ENCODE measurements around the gene GPC6. TPM values are rescaled to one million over a fixed set of nuclear protein-coding genes. Genes with fewer than 3 reads are reported as not detected.

GPC6 gene
- total and polyA plus RNA-seq, 2 donors (not counting 1 experiment from before 2014, with no cell fraction given): not detected

DNA sequence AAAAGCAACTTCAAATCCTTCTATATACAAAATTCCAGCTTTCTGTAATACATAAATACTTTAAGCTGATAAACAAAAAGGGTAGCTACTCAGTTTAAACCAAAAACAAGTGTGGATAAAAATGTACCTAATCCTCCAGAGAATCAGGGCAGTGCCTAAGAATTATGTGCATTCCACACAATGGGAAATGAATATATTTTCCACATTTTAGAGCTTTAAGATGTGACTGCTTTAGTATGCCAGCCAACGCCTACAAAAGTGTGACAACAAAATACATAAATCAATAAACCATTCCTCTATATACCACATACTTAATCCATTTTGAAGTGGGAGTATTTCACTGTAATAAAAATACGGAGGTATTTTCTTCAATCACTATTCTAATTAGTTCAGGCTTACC is 977.6 kb downstream of the GPC6 start:
- no peak overlapping the region for H3K27ac ChIP-seq (ENCODE audit: low read length in 2 of 2)
- H3K4me2 ChIP-seq (replicated peaks; ENCODE audit: low read depth, low read length, poor library complexity, severe bottlenecking): no peak overlapping the region
- no CpG with 5 or more reads among the region's 2 CpGs for WGBS (ENCODE audit: insufficient coverage)
- no peak overlapping the region for H3K27ac Mint-ChIP-seq
- intact Hi-C loops (cut with micrococcal nuclease): no loop called here
- H3K27me3 Mint-ChIP-seq: no peaks in the 10 kb centered on the region
- no peaks in the 10 kb centered on the region for H3K9me3 ChIP-seq (ENCODE audit: control extremely low read depth in 1 of 3, control insufficient read depth in 2 of 3, insufficient read depth in 1 of 3, low read length in 2 of 3)
- H3K4me3 Mint-ChIP-seq: no peak overlapping the region
- H3K79me2 ChIP-seq (ENCODE audit: control insufficient read depth, insufficient read depth, low read length): no peaks in the 10 kb centered on the region
- ATAC-seq (ENCODE audit: low read depth) (no peak), DNase-seq (no peak)
- no peak overlapping the region for H3K9ac ChIP-seq (ENCODE audit: low read length)
- TF ChIP-seq, protein P1, sequence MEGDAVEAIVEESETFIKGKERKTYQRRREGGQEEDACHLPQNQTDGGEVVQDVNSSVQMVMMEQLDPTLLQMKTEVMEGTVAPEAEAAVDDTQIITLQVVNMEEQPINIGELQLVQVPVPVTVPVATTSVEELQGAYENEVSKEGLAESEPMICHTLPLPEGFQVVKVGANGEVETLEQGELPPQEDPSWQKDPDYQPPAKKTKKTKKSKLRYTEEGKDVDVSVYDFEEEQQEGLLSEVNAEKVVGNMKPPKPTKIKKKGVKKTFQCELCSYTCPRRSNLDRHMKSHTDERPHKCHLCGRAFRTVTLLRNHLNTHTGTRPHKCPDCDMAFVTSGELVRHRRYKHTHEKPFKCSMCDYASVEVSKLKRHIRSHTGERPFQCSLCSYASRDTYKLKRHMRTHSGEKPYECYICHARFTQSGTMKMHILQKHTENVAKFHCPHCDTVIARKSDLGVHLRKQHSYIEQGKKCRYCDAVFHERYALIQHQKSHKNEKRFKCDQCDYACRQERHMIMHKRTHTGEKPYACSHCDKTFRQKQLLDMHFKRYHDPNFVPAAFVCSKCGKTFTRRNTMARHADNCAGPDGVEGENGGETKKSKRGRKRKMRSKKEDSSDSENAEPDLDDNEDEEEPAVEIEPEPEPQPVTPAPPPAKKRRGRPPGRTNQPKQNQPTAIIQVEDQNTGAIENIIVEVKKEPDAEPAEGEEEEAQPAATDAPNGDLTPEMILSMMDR (IDR thresholded peaks at IDR 0.05): no peak
- TF ChIP-seq EZH2 (IDR thresholded peaks at IDR 0.05; ENCODE audit: borderline replicate concordance, insufficient read depth, low read depth, low read length, poor library complexity, severe bottlenecking): no peak
- no peaks in the 10 kb centered on the region for H3K36me3 ChIP-seq (replicated peaks in 1 of 2; ENCODE audit: control extremely low read depth in 1 of 2, control insufficient read depth in 1 of 2, extremely low read depth in 1 of 2, insufficient read depth in 2 of 2, low read length in 1 of 2)
- POLR2A ChIA-PET: no interaction called here
- H2AFZ ChIP-seq (ENCODE audit: insufficient read depth, low read depth, low read length, poor library complexity, severe bottlenecking): no peak overlapping the region
- no peaks in the 10 kb centered on the region for H3K27me3 ChIP-seq (replicated peaks in 1 of 4; ENCODE audit: control extremely low read depth in 1 of 4, control insufficient read depth in 3 of 4, insufficient read depth in 4 of 4, low read length in 3 of 4)
- H3K9me3 Mint-ChIP-seq (ENCODE audit: insufficient read depth): no peaks in the 10 kb centered on the region
- CTCF ChIA-PET: no interaction called here
- no peaks in the 10 kb centered on the region for H4K20me1 ChIP-seq (ENCODE audit: control insufficient read depth, insufficient read depth, low read length, poor library complexity, severe bottlenecking)
- no peaks in the 10 kb centered on the region for H3K4me1 ChIP-seq (ENCODE audit: control insufficient read depth in 2 of 2, insufficient read depth in 2 of 2, low read length in 2 of 2)
- H3K4me3 ChIP-seq (ENCODE audit: control extremely low read depth in 1 of 5, extremely low read depth in 1 of 5, insufficient read depth in 1 of 5, low read depth in 2 of 5, low read length in 4 of 5): no peak overlapping the region
- H3K4me1 Mint-ChIP-seq: no peaks in the 10 kb centered on the region

DNA sequence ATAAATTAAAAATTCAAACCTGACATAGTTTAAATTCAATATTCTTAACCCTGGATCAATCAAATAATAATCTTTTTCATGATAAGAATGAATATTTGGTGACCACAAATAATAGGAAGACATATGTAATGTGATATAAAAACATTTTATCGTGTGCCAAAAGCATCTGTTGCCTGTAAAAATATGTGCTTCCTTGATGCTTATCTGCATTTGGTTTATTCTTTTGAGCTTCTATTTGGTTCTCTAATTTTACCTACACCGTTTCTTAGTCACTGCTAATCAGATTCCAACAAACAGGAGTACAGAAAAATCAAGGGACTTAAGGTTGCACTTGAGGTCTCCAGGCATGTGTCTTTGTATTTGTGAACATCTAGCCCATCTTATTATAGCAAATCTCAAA is 978.3 kb downstream of the GPC6 start:
- Mint-ChIP-seq H3K9me3 (ENCODE audit: insufficient read depth) (no peaks in the 10 kb centered on the region), H3K4me3 (no peak overlapping the region), H3K27ac (no peak overlapping the region), H3K27me3 (no peaks in the 10 kb centered on the region), H3K4me1 (no peaks in the 10 kb centered on the region)
- Histone ChIP-seq H3K4me2 (replicated peaks; ENCODE audit: low read depth, low read length, poor library complexity, severe bottlenecking) (no peak overlapping the region), H2AFZ (ENCODE audit: insufficient read depth, low read depth, low read length, poor library complexity, severe bottlenecking) (no peak overlapping the region), H3K4me3 (ENCODE audit: control extremely low read depth in 1 of 5, extremely low read depth in 1 of 5, insufficient read depth in 1 of 5, low read depth in 2 of 5, low read length in 4 of 5) (no peak overlapping the region), H3K79me2 (ENCODE audit: control insufficient read depth, insufficient read depth, low read length) (no peaks in the 10 kb centered on the region), H3K9ac (ENCODE audit: low read length) (no peak overlapping the region), H3K4me1 (ENCODE audit: control insufficient read depth in 2 of 2, insufficient read depth in 2 of 2, low read length in 2 of 2) (no peaks in the 10 kb centered on the region), H3K36me3 (replicated peaks in 1 of 2; ENCODE audit: control extremely low read depth in 1 of 2, control insufficient read depth in 1 of 2, extremely low read depth in 1 of 2, insufficient read depth in 2 of 2, low read length in 1 of 2) (no peaks in the 10 kb centered on the region), H3K27me3 (replicated peaks in 1 of 4; ENCODE audit: control extremely low read depth in 1 of 4, control insufficient read depth in 3 of 4, insufficient read depth in 4 of 4, low read length in 3 of 4) (no peaks in the 10 kb centered on the region), H4K20me1 (ENCODE audit: control insufficient read depth, insufficient read depth, low read length, poor library complexity, severe bottlenecking) (no peaks in the 10 kb centered on the region), H3K9me3 (ENCODE audit: control extremely low read depth in 1 of 3, control insufficient read depth in 2 of 3, insufficient read depth in 1 of 3, low read length in 2 of 3) (no peaks in the 10 kb centered on the region), H3K27ac (ENCODE audit: low read length in 2 of 2) (no peak overlapping the region)
- no peak for ATAC-seq (ENCODE audit: low read depth)
- ChIA-PET CTCF (no interaction called here), POLR2A (no interaction called here)
- WGBS (ENCODE audit: insufficient coverage): no CpG with 5 or more reads among the region's 2 CpGs
- DNase-seq: no peak
- intact Hi-C loops (cut with micrococcal nuclease): no loop called here
- TF ChIP-seq, protein P1 (IDR thresholded peaks at IDR 0.05): no peak

Data from B cell (primary cell).